Transverse colon (tissue), 4 donors: ENCODE data around the gene CENPS. TPM values are rescaled to one million over a fixed set of nuclear protein-coding genes. Genes with fewer than 3 reads are reported as not detected.

Experiments
- DNase-seq: peaks from one replicate; pipeline ENCODE4 v3.0.0-alpha.2; 2019
- H3K27ac ChIP-seq, 4 donors: fragments of 200-600 bp; sonication (generic); 2 replicates each; pipeline ENCODE4 v1.5.1; 2016 to 2018; ENCODE audit warnings: inconsistent platforms in 4 of 4
- H3K27me3 ChIP-seq: fragments of 200-600 bp; sonication (generic); 2 replicates; pipeline ENCODE4 v1.5.1; 2017; ENCODE audit warnings: inconsistent platforms
- H3K36me3 ChIP-seq, 4 donors: fragments of 200-600 bp; sonication (generic); 2 replicates each; pipeline ENCODE4 v1.5.1; 2017 to 2019; ENCODE audit warnings: inconsistent platforms in 4 of 4
- H3K4me1 ChIP-seq, 4 donors: fragments of 200-600 bp; sonication (generic); 2 replicates each; pipeline ENCODE4 v1.5.1; 2017 to 2020; ENCODE audit warnings: inconsistent platforms in 4 of 4
- H3K4me3 ChIP-seq, 4 donors: fragments of 200-600 bp; sonication (generic); 1 replicate in 1 of 4; 2 replicates in 3 of 4; pipeline versions ENCODE4 v1.5.1 to v1.6.1; 2017 to 2019; ENCODE audit warnings: inconsistent platforms in 4 of 4
- H3K9me3 ChIP-seq, 2 donors: fragments of 200-600 bp; sonication (generic); 2 replicates each; pipeline ENCODE4 v1.5.1; 2017 to 2019; ENCODE audit warnings: inconsistent platforms in 2 of 2
- CTCF ChIP-seq, 5 experiments: fragments of 200-600 bp in 3 of 5; fragments of 450-650 bp in 2 of 5; sonication (generic) in 3 of 5; IDR thresholded peaks; 1 replicate in 2 of 5; 2 replicates in 3 of 5; pipeline ENCODE4 v1.5.1; 2016 to 2017; ENCODE audit warnings: antibody characterized with exemption in 5 of 5, inconsistent platforms in 3 of 5, mild to moderate bottlenecking in 2 of 5, moderate library complexity in 1 of 5
- EP300 ChIP-seq: sonication (generic); formaldehyde crosslinking; IDR thresholded peaks from one replicate; pipeline ENCODE4 v1.6.1; 2017; ENCODE audit warnings: antibody characterized with exemption, low read depth
- POLR2A ChIP-seq: fragments of 450-650 bp; IDR thresholded peaks from one replicate; pipeline ENCODE4 v1.6.1; 2016; ENCODE audit warnings: antibody characterized with exemption, mild to moderate bottlenecking, moderate library complexity
- POLR2AphosphoS5 ChIP-seq, 3 donors: sonication (generic); formaldehyde crosslinking; IDR thresholded peaks; one replicate each; pipeline ENCODE4 v1.6.1; 2016; ENCODE audit warnings: antibody characterized with exemption in 3 of 3
- WGBS, 2 donors: methylation state at CpG; one replicate each; pipeline ENCODE4 v1.1.5; 2018; ENCODE audit warnings: low coverage in 1 of 2; 5-methylcytosine and 5-hydroxymethylcytosine counted together
- in situ Hi-C, 4 donors: fragments of 200-750 bp; cut with MboI; loops; one replicate each; pipeline versions ENCODE4 v1.15.0 to v1.15.1; 2017; ENCODE audit warnings: low sequenced_read_pairs in 3 of 4, low pct_ligation_motif_present in 1 of 4, low pct_unique_long_range_greater_than_20kb in 1 of 4
- intact Hi-C: fragments of 100-400 bp; cut with DNase I; formaldehyde crosslinking; loops from one replicate; pipeline ENCODE4 v1.15.1; 2023; ENCODE audit warnings: low total_unique reads
- total RNA-seq, 4 donors: library from RNA; depleted of rRNA; stranded (reverse); fragments of >200 nt; gene quantifications; one replicate each; pipeline ENCODE4 v1.1.0, GENCODE V29; 2016

CENPS gene
- total RNA-seq, 4 donors from 2014 or later: 6.8 to 8.2 TPM; not detected in 2

- intact Hi-C loops: no loop called here
- in situ Hi-C loops: no loop called here
- DNase-seq: no peak
- peaks cover 0 to 53% (median 23%) of the 10 kb centered on the region in 4 donors for H3K36me3 ChIP-seq
- no peak overlapping the region for H3K27ac ChIP-seq
- H3K9me3 ChIP-seq: no peaks in the 10 kb centered on the region
- WGBS, 2 donors: 98% methylated on average over 2 of the region's 2 CpGs; no CpG with 5 or more reads in 1 of the 2 donors
- TF ChIP-seq CTCF (IDR thresholded peaks at IDR 0.05): no peak
- TF ChIP-seq EP300: no peak
- no peak for TF ChIP-seq POLR2A
- no peak for TF ChIP-seq POLR2AphosphoS5 (IDR thresholded peaks at IDR 0.05)
- no peaks in the 10 kb centered on the region for H3K27me3 ChIP-seq
- no peak overlapping the region for H3K4me3 ChIP-seq
- peaks cover 8 to 10% (median 9%) of the 10 kb centered on the region in 4 donors for H3K4me1 ChIP-seq
These were observed 36.8 kb downstream of the CENPS start for GRCh38 chr1:10467078-10467477.

GRCh38 chr1:10470043-10470442 is 39.8 kb downstream of the CENPS start:
- intact Hi-C loops (loop anchor here (10.0 kb wide), 1 partner anchor 1825 kb away; no protein-coding TSS in a partner anchor), in situ Hi-C loops (no loop called here)
- TF ChIP-seq POLR2AphosphoS5 (IDR thresholded peaks at IDR 0.05): no peak
- no peak for TF ChIP-seq CTCF (IDR thresholded peaks at IDR 0.05)
- no peak for TF ChIP-seq POLR2A
- TF ChIP-seq EP300: no peak
- Histone ChIP-seq H3K4me3 (no peak overlapping the region), H3K27me3 (no peaks in the 10 kb centered on the region), H3K9me3 (no peaks in the 10 kb centered on the region), H3K27ac (no peak overlapping the region), H3K36me3 (peaks cover 0 to 30% (median 13%) of the 10 kb centered on the region in 4 donors), H3K4me1 (peaks cover 11 to 19% (median 17%) of the 10 kb centered on the region in 4 donors)
- DNase-seq: no peak
- WGBS, 2 donors: 93 to 100% methylated on average over 4 of the region's 4 CpGs

- in situ Hi-C loops: no loop called here
These were observed 41.4 kb downstream of the CENPS start for GRCh38 chr1:10471411-10472219.

More at GRCh38 chr1:10471411-10472219, 41.4 kb downstream of the CENPS start:
- intact Hi-C loops: loop anchor here (10.0 kb wide), 1 partner anchor 1823 kb away; no protein-coding TSS in a partner anchor
- peak overlapping the region; percentile 71 to 84 (median 80) for H3K27ac ChIP-seq
- H3K4me3 ChIP-seq: peak overlapping the region; percentile 64 to 88 (median 68)
- DNase-seq: no peak
- WGBS, 2 donors: 10 to 80% methylated on average over 1 to 23 of the region's 23 CpGs
- H3K27me3 ChIP-seq: no peaks in the 10 kb centered on the region
- peaks cover 0 to 16% (median 6%) of the 10 kb centered on the region in 4 donors for H3K36me3 ChIP-seq
- H3K9me3 ChIP-seq: no peaks in the 10 kb centered on the region
- peaks cover 11 to 33% (median 27%) of the 10 kb centered on the region in 4 donors for H3K4me1 ChIP-seq
- TF ChIP-seq CTCF (IDR thresholded peaks at IDR 0.05): no peak
- TF ChIP-seq POLR2AphosphoS5 (IDR thresholded peaks at IDR 0.05): no peak
- TF ChIP-seq POLR2A: no peak
- no peak for TF ChIP-seq EP300
